Raji (cell line): Measurements from ENCODE around the gene SRRT.

Experiments
- POLR2A ChIP-seq: IDR thresholded peaks from 2 replicates; pipeline ENCODE4 v1.6.1; 2011; ENCODE audit warnings: low read depth, low read length, control low read depth; ENCODE audit not compliant: insufficient read depth

The SRRT gene

DNA sequence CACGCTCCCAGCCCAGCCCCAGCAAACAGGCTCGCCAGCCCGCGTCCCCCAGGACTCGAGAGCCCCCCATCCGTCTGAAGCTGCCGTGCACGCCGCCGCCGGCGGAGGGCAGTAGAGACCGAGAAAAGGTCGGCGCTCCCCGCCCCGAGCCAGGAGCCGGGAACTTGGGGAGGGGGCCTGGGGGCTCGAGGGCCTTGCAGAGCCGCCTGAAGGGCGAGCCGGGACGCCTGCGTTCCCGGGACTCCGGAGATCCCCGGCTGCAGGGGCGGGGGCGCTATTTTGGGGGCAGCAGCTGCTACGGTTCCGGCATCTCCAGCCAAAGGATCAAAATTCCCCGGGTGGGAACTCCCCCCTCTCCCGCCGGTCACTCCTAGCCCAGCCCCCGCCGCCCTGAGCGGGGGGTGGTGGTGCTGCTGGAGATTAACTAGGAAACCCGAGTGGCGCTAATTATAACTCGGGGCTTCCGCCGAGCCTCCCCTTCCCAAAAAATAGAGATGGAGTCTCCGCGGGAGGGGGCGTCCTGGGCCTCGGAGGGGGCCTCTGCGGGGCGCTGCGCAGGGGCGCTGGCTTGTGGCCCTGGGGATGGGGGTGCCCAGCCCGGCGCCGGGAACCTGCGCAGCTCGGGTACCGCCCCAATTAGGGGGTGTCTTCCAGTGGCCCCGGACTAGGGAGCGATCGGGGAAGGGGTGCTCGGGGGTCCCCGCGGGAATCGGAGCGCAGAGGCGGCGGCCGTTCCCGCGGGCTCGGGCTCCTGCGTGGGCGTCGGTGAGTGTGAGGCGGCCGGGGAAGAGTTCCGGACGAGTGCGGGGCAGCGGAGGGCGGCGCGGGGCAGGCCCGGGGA is 20.2 kb downstream of the SRRT start:
- no peak for TF ChIP-seq POLR2A

DNA sequence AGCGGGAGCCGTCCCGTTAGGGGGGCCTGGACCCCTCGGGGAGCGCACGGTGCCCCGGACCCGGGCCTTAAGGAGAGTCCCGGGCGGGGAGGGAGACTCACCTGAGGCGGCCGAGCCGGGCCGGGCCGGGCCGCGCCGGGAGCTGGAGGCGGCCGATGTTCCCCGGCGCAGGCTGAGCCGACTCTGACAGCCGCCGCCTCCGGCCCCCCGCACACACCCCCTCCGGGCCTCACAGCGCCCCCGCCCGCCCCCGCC is 20.7 kb downstream of the SRRT start, which contains the start of gene ACHE:
Gene ACHE (minus strand): TSS at position 188 of the 255 bp plus-strand sequence. CDS start 1,656 bp downstream, outside the sequence.
- TF ChIP-seq POLR2A, result no peak

DNA sequence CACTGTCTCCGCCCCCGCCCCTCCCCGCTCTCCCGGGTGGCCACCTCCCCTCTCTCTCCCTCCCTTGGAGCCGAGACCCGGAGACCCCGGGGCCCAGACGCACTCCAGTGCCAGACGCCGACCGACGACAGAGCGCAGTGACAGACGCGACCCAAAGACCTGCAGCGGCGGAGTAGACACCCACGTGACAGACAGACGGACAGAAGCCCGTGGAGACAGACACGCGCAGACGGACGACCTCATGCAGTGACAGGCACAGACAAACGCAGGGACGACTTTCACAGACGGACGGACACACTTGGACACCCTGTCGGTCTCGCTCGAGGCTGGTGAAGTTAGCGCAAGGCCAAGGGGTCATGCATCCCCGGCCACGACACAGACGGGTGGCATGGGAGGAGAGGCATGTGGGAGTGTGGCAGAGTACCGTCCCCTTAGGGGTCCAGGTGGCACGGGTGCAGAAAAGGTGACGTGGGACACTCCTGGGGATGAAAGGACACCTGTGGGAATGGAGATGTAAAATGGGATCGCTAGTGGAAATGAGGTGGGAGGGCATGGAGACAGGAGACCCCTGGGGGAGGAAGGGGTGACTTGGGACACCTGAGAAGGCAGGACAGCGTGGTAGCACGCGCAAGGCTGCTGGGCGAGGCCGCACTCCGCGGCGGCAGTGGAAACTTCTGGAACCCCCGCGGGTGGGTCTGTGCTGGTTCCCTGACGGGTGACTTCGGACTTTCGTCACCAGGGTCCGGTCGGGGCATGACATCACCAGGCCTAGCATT is 21.2 kb downstream of the SRRT start:
- no peak for TF ChIP-seq POLR2A

DNA sequence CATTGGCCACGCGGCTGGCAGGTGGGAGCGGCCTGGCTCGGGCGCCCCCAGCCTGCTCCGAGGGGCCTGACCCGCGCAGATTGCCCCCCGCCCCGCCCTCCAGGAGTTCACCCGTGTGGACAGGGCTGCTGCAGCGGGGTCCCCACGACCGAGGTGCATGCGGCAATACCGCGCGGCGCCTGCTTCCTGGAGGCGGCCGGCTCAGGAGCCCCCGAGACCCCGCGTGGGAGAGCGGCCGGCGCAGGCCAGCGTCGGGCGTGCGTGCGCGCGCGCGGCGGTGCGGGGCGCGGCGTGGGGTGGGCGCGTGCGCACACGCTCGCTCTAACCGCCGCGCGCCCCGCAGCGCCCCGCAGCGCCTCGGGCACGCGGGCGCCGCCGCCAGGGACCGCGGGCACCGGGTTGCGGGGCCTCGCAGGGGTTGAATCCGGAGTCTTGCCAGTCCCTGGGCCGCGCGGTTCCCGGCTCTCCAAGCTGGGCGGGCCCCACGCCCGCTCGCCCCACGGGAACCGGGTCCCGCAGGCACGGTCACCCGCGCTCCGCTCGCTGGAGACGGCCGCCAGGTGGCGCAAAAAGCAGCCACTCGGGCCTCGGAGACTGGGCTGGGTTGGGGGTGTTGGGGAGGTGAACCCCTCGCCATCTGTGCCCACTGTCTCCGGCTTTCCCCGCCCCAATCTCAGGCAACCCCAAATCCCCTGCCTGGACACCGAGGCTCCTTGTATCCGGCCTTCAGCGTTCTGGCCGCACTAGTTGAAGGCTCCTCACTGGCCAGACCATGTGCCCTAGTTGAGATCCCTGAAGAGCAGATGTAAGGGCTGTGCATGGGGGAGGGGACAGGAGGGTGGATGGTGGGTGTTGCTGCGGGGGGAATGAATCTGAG is 22.1 kb downstream of the SRRT start:
- TF ChIP-seq POLR2A, result no peak

DNA sequence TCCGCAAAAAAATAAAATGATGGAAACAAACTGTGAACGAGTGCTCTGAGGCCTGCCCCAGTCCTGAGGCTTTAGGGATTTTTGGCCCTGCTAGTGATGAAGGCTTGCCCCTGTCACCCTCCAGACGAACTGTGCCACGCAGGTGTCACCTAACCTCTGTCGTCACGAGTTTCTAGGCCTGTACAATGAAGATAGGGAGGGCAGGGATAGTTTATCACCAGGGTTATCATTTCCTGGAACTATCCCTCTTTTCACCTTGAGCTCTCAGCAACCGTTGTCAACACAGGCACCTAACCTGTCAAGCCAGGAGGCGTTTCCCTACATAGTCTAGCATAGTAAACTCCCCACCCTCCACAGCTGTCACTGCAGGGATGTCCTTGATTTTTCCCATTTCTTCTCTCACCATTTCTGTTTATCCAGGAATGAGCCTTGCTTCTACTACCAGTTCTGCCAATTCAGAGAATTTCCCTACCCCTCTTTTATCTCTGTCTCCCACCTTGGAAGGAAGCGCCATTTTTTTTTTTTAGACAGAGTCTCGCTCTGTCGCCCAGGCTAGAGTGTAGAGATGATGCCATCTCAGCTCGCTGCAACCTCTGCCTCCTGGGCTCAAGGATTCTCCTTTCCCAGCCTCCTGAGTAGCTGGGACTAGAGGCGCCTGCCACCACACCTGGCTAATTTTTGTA is 23.0 kb downstream of the SRRT start:
- TF ChIP-seq POLR2A, result no peak

DNA sequence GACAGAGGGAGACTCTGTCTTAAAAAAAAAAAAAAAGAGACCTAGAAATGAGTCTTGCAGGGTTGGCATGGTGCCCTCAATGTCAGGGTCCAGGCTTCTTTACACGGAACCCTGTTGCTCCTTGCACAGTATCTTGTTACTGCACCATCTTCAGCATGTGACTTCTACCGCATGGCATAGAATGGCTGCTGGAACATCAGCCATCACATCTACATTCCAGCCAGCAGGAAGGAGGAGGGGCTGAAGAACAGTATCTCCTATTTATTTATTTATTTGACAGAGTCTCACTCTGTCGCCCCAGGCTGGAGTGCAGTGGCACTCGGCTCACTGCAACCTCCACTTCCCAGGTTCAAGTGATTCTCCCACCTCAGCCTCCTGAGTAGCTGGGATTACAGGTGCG is 24.5 kb downstream of the SRRT start:
- TF ChIP-seq POLR2A, result no peak

DNA sequence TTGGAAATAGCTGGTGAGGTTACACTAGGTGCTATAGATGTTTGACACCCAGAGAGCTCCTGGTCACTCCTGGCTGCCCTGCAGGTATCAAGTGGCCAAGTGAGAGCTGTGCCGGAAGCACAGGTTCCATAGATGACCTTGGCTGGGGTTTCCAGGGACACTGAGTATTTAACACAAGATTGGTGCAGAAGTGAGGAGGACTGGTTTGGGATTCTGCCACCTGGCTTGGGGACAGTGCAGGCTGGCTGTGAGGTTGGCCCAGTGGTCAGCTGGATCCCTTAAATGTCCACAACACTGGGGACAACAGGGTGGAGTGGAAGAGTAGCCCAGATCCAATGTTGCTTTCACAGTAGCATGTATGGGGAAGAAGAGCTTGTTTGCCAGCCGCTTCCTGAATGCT is 26.1 kb downstream of the SRRT start:
- TF ChIP-seq POLR2A, result no peak

DNA sequence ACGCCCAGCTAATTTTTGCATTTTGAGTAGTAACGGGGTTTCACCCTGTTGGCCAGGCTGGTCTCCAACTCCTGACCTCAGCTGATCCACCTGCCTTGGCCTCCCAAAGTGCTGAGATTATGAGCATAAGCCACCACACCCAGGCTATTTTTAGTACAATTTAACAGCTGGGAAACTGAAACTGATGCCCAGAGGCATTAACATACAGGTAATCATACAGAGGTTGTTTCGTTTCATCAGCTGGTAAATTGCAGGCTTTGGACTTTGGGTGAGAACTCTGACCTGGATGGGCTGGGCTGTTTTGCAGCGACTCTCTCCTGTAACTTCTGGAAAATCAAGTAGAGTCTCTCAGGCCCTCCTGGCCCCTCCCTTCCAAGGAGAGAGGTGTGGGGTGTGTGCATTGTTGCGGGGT is 27.0 kb downstream of the SRRT start:
- no peak for TF ChIP-seq POLR2A

DNA sequence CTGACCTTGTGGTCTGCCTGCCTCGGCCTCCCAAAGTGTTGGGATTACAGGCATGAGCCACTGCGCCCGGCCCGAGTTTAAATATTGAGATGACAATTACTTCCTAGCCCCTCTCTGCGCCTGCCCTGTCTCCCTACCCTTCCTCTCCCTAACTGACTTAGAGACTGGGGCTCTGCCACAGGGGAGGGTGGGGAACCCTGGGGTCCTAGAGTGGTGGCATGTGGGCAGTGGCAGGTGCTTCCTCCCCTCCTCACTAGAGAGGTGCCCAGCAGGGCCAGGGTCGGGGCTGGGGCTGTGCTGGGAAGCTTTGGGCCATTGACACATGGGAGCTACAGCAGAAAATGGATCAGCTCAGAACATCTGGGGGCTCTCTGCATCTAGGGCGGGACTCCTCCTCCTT is 27.7 kb downstream of the SRRT start:
- TF ChIP-seq POLR2A, result no peak

DNA sequence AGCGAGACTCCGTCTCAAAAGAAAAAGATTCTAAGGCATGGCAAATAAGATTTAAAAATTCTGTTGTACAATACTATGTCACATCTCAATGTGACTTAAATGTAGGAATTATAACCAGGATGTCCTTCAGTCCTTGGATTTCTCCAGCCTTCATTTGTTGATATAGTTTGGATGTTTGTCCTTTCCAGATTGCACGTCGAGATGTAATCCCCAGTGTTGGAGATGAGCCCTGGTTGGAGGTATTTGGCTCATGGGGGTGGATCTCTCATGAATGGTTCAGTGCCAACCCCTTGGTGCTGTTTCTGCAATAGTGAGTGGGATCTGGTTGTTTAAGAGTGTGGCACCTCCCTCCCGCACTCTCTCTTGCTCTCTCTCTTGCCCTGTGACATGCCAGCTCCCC is 33.6 kb downstream of the SRRT start:
- no peak for TF ChIP-seq POLR2A

DNA sequence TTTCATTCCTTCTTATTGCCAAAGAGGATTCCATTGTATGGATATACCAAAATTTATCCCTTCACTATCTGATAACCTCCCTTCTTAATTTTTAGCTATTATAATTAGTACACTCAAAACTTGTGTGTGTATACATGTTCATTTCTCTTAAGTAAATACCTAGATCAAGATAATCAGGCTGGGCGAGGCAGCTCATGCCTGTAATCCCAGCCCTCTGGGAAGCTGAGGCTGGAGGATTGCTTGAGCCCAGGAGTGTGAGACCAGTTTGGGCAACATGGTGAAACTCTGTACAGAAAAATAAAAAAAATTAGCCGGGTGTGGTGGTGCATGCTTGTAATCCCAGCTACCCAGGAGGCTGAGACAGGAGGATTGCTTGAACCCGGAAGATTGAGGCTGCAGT is 36.6 kb downstream of the SRRT start:
- no peak for TF ChIP-seq POLR2A

DNA sequence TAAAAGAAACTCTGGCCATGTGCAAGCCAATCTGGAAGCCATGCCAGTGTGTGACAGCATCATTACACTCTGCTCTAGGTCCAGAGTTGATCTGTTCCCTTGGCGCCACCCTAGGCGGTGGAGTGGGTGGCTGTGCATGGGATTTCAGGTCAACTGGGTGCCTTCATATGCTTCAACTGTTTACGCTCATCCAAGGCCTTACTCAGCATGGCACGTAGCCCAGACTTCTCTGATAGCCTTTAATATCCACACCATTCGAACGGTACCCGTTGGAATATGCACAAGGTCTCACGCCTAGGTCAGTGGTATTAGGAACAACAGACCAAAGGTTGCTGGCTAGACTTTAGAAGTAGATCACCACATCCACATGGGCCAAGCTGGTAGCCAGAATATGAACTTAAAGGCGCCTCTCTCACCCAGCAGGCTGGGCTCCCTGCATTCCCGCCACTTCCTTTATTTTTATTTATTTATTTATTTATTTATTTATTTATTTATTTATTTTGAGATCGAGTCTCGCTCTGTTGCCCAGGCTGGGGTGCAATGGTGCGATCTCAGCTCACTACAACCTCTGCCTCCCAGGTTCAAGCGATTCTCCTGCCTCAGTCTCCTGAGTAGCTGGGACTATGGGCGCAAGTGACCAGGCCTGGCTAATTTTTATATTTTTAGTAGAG is 39.4 kb downstream of the SRRT start:
- no peak for TF ChIP-seq POLR2A

DNA sequence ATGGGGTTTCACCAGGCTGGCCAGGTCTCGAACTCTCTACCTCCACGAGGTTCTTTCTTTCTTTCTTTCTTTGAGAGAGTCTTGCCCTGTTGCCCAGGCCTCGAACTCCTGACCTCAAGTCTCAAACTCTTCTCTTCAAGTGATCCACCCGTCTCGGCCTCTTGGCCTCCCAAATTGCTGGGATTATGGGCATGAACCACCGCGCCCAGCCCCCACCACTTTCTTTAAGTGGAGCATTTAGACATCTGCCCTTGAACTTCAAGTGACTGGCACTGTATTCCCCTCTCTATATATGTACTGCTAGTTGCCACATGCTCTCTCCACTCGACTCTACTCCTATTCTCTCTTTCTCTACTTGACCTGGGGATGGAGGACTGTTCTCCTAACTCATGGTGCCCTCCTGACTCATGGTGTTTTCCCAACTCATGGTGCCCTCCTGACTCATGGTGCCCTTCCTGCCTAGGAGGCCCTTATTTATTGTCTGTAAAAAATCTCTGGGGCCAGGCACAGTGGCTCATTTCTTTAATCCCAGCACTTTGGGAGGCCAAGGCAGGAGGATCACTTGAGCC is 40.1 kb downstream of the SRRT start:
- no peak for TF ChIP-seq POLR2A

DNA sequence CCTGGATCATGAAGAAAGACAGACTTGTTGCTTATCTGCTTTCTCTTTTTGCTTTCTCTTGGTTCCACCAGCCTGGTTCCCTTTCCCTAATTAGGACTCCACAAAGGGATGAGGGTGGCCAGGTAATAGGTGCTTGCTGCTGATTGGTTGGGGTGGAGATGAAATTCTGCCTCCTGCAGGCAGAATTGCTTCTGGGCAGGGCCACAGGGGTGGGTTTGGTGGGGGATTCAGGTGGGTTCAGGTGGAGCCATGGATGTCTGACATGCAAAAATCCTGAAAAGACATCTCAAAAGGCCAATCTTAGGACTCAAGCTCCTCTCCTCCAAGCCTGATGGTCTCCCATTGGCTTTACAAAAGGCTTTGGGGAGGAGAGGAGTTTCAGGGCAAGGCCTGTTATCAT is 46.1 kb downstream of the SRRT start:
- TF ChIP-seq POLR2A, result no peak
